A549 (cell line): ENCODE data around the gene RIC1. TPM values are rescaled to one million over a fixed set of nuclear protein-coding genes. Genes with fewer than 3 reads are reported as not detected.

Experiments
- ATAC-seq, 2 experiments: fragments of 200-7000 bp in 1 of 2; fragments of >200 bp in 1 of 2; cut with Nextera tagmentation in 1 of 2; cut with Tn5 transposase in 1 of 2; 3 replicates each; pipeline versions ENCODE4 v1.8.0 to v1.9.1; 2018 to 2020; ENCODE audit warnings: mild to moderate bottlenecking in 1 of 2, moderate library complexity in 1 of 2
- CTCF ChIA-PET: fragments of 300-600 bp; sonication (Branson Sonifier 250); formaldehyde crosslinking; extraction: SDS; loops from one replicate; lab custom pipeline; 2021; ENCODE audit warnings: antibody characterized with exemption, inconsistent platforms; lab: Yijun Ruan, JAX
- POLR2A ChIA-PET: fragments of 350-600 bp; formaldehyde crosslinking; extraction: SDS; loops from one replicate; lab custom pipeline; 2021; ENCODE audit warnings: antibody characterized with exemption, inconsistent platforms; lab: Yijun Ruan, JAX
- DNase-seq, 2 experiments: peaks; one replicate each; pipeline versions ENCODE4 v3.0.0 to v3.0.0-alpha.2; 2011 to 2016; ENCODE audit warnings: low read depth in 1 of 2, low spot score in 1 of 2
- FAIRE-seq: peaks from 2 replicates; lab custom pipeline; 2011; peaks lifted over from hg19 to GRCh38; lab: Jason Lieb, UNC
- H3K27ac ChIP-seq, 2 experiments: fragments of >200 bp; sonication (Bioruptor Twin); formaldehyde crosslinking; 3 replicates each; pipeline ENCODE4 v1.5.1; 2016 to 2017
- H3K4me1 ChIP-seq: fragments of >200 bp; sonication (Bioruptor Twin); formaldehyde crosslinking; 3 replicates; pipeline ENCODE4 v1.6.1; 2016
- H3K4me2 ChIP-seq: fragments of >200 bp; sonication (Bioruptor Twin); formaldehyde crosslinking; 3 replicates; pipeline ENCODE4 v1.6.1; 2016
- H3K4me3 ChIP-seq: fragments of >200 bp; sonication (Bioruptor Twin); formaldehyde crosslinking; 3 replicates; pipeline ENCODE4 v1.5.1; 2016
- H3K9me3 ChIP-seq: fragments of >200 bp; sonication (Bioruptor Twin); formaldehyde crosslinking; 3 replicates; pipeline ENCODE4 v1.6.1; 2016
- ATOH8 ChIP-seq: fragments of 250-450 bp; sonication (Bioruptor Pico); IDR thresholded peaks from 2 replicates; pipeline ENCODE4 v1.5.0; 2020; ENCODE audit warnings: low read depth, mild to moderate bottlenecking, moderate library complexity
- BHLHE40 ChIP-seq: IDR thresholded peaks from 2 replicates; pipeline ENCODE4 v1.6.1; 2012; ENCODE audit warnings: low read depth, low read length, inconsistent platforms
- CBX2 ChIP-seq: fragments of 200-600 bp; sonication (generic); IDR thresholded peaks from 2 replicates; pipeline ENCODE4 v1.6.1; 2016; ENCODE audit warnings: low read depth, mild to moderate bottlenecking, borderline replicate concordance
- CBX8 ChIP-seq: fragments of 200-600 bp; sonication (generic); IDR thresholded peaks from 2 replicates; pipeline ENCODE4 v1.6.1; 2016
- CHD2 ChIP-seq: fragments of 150-350 bp; IDR thresholded peaks from 2 replicates; pipeline ENCODE4 v1.6.1; 2014; ENCODE audit warnings: low read length; ENCODE audit not compliant: partially characterized antibody
- CHD4 ChIP-seq: fragments of 200-600 bp; sonication (generic); IDR thresholded peaks from 2 replicates; pipeline ENCODE4 v1.6.1; 2016; ENCODE audit warnings: antibody characterized with exemption, mild to moderate bottlenecking, borderline replicate concordance
- EHF ChIP-seq: fragments of 250-450 bp; sonication (Bioruptor Pico); IDR thresholded peaks from 2 replicates; pipeline ENCODE4 v1.5.0; 2020; ENCODE audit warnings: mild to moderate bottlenecking
- EHMT2 ChIP-seq: fragments of 200-600 bp; sonication (generic); IDR thresholded peaks from 2 replicates; pipeline ENCODE4 v1.6.1; 2016; ENCODE audit warnings: antibody characterized with exemption, low read depth, mild to moderate bottlenecking, moderate library complexity
- ESRRA ChIP-seq: fragments of 150-350 bp; IDR thresholded peaks from 2 replicates; pipeline ENCODE4 v1.6.1; 2014; ENCODE audit warnings: mild to moderate bottlenecking, low read length, borderline replicate concordance
- FOSB ChIP-seq: fragments of 250-450 bp; sonication (Bioruptor Pico); IDR thresholded peaks from 2 replicates; pipeline ENCODE4 v1.5.0; 2020; ENCODE audit warnings: mild to moderate bottlenecking, moderate library complexity
- HDAC2 ChIP-seq: fragments of 200-600 bp; sonication (generic); IDR thresholded peaks from 2 replicates; pipeline ENCODE4 v1.6.1; 2016
- HOXA7 ChIP-seq: fragments of 250-450 bp; sonication (Bioruptor Pico); IDR thresholded peaks from 2 replicates; pipeline ENCODE4 v1.5.0; 2020; ENCODE audit warnings: mild to moderate bottlenecking, moderate library complexity
- HOXB13 ChIP-seq: fragments of 250-450 bp; sonication (Bioruptor Pico); IDR thresholded peaks from 2 replicates; pipeline ENCODE4 v1.5.0; 2020; ENCODE audit warnings: low read depth, mild to moderate bottlenecking, moderate library complexity
- HOXB5 ChIP-seq: fragments of 250-450 bp; sonication (Bioruptor Pico); IDR thresholded peaks from 2 replicates; pipeline ENCODE4 v1.5.0; 2020; ENCODE audit warnings: mild to moderate bottlenecking, moderate library complexity
- JUNB ChIP-seq: fragments of >200 bp; sonication (Bioruptor Twin); formaldehyde crosslinking; IDR thresholded peaks from 2 replicates; pipeline ENCODE4 v1.6.1; 2016
- KDM5A ChIP-seq: fragments of 200-600 bp; sonication (generic); IDR thresholded peaks from 2 replicates; pipeline ENCODE4 v1.6.1; 2016; ENCODE audit warnings: antibody characterized with exemption, mild to moderate bottlenecking
- MAFK ChIP-seq: fragments of 450-650 bp; IDR thresholded peaks from 2 replicates; pipeline ENCODE4 v1.6.1; 2014; ENCODE audit not compliant: partially characterized antibody
- MYC ChIP-seq: IDR thresholded peaks from 2 replicates; pipeline ENCODE4 v1.6.1; 2012; ENCODE audit warnings: mild to moderate bottlenecking, inconsistent platforms, low read length, improper control_type of control experiment, borderline replicate concordance
- POLR2A ChIP-seq: IDR thresholded peaks from 2 replicates; pipeline ENCODE4 v1.6.1; 2012; ENCODE audit warnings: mild to moderate bottlenecking, low read length
- RAD21 ChIP-seq, 2 experiments: fragments of >200 bp in 1 of 2; sonication (Bioruptor Twin) in 1 of 2; formaldehyde crosslinking in 1 of 2; IDR thresholded peaks in 1 of 2; conservative IDR thresholded peaks in 1 of 2; 2 replicates in 1 of 2; 3 replicates in 1 of 2; pipeline ENCODE4 v1.6.1; 2012 to 2018; ENCODE audit warnings: inconsistent platforms in 1 of 2
- TP53 ChIP-seq: fragments of 250-450 bp; sonication (Bioruptor Pico); IDR thresholded peaks from 2 replicates; pipeline ENCODE4 v1.5.0; 2021; ENCODE audit warnings: mild to moderate bottlenecking, moderate library complexity
- USF2 ChIP-seq: fragments of 450-650 bp; IDR thresholded peaks from 2 replicates; pipeline ENCODE4 v1.6.1; 2014; ENCODE audit warnings: antibody characterized with exemption
- ZNF302 ChIP-seq: fragments of 250-450 bp; sonication (Bioruptor Pico); IDR thresholded peaks from 2 replicates; pipeline ENCODE4 v1.9.0; 2021; ENCODE audit warnings: inconsistent platforms, mild to moderate bottlenecking, moderate library complexity
- WGBS: methylation state at CpG from one replicate; pipeline ENCODE4 v1.1.6; 2017; ENCODE audit errors: missing lambda C conversion rate; 5-methylcytosine and 5-hydroxymethylcytosine counted together
- polyA plus RNA-seq, 4 experiments: library from polyadenylated mRNA; depleted of rRNA in 3 of 4; stranded (reverse); fragments of >200 nt; fragmentation: RNase III in 1 of 4; extraction: RNeasy Plus Mini Kit Qiagen cat#74134 plus additional on column Dnase treatment in 1 of 4; gene quantifications; 2 replicates in 3 of 4; 3 replicates in 1 of 4; pipeline ENCODE4 v1.2.3, GENCODE V29; 2011 to 2017
- TF ChIP-seq, protein P1 (sequence below): IDR thresholded peaks from 2 replicates; pipeline ENCODE4 v1.6.1; 2012; ENCODE audit warnings: low read depth, borderline replicate concordance
- TF ChIP-seq, protein P2 (sequence below): IDR thresholded peaks from 2 replicates; pipeline ENCODE4 v1.6.1; 2012
- TF ChIP-seq, protein P3 (sequence below): fragments of 250-450 bp; sonication (Bioruptor Pico); IDR thresholded peaks from 2 replicates; pipeline ENCODE4 v1.5.0; 2021; ENCODE audit warnings: mild to moderate bottlenecking, moderate library complexity, borderline replicate concordance

The RIC1 gene
- polyA plus RNA-seq, 2 of the 4 experiments (the other 2 are of a cell fraction) = 10.7 to 26.8 TPM

DNA sequence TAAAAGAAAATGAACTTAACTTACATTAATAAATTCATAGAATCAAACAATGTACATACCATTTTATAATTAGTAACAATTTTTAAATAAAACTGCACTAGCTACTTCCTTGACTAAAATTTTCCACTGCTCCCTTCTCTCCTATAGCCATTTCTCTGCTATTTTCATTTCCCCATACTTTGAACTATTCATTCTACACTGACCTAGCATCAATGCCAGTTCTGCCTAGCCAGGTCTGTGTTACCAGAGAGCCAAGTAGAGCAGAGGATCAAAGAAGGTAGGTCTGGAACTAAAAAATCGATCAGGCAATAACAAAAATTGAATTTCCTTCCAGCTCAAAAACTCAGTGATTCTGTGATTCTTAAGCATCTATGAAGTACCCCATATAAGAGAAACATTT is 119.5 kb downstream of the RIC1 start:
- DNase-seq (no peak), ATAC-seq (no peak), FAIRE-seq (peak; percentile 18)
- H3K4me2 ChIP-seq = no peak overlapping the region
- 83% methylated on average over 1 of the region's 1 CpG for WGBS
- ChIA-PET POLR2A (interaction anchor here (1.8 kb wide), 1 partner anchor 120 kb away, joined by 4 read pairs; the partner anchor contains the start of gene RIC1), CTCF (no interaction called here)
- H3K4me3 ChIP-seq = no peak overlapping the region
- TF ChIP-seq, protein P1, sequence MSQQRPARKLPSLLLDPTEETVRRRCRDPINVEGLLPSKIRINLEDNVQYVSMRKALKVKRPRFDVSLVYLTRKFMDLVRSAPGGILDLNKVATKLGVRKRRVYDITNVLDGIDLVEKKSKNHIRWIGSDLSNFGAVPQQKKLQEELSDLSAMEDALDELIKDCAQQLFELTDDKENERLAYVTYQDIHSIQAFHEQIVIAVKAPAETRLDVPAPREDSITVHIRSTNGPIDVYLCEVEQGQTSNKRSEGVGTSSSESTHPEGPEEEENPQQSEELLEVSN = no peak
- TF ChIP-seq ESRRA (no peak), JUNB (no peak), ATOH8 (no peak), CHD4 (no peak), HOXA7 (CRISPR knock-in tag) (no peak), POLR2A (no peak), CBX8 (no peak), FOSB (CRISPR knock-in tag) (no peak)
- TF ChIP-seq, protein P2, sequence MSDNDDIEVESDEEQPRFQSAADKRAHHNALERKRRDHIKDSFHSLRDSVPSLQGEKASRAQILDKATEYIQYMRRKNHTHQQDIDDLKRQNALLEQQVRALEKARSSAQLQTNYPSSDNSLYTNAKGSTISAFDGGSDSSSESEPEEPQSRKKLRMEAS = no peak
- H3K9me3 ChIP-seq = no peaks in the 10 kb centered on the region
- H3K4me1 ChIP-seq = no peaks in the 10 kb centered on the region
- H3K27ac ChIP-seq = no peak overlapping the region

DNA sequence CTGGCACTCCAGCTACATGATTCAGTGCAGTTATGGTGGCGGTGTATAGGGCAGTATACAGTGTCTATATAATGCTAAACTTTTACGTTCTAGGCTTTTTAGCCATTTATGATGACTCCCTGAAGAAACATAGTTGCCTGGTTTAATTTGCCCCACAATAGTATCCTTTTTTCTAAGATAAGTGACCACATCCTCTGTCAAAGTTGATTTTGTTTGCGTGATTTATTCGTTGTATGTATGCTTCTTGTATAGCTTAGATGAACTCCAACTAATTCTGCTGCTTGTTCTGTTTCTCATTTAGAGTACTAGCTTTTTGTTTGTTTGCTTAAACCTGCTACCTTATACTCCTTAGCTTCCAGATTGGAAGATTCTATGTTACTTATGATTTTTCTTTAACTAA is 120.4 kb downstream of the RIC1 start:
- DNase-seq (no peak), ATAC-seq (no peak), FAIRE-seq (peak; percentile 56)
- Histone ChIP-seq H3K4me3 (no peak overlapping the region), H3K4me1 (no peaks in the 10 kb centered on the region), H3K27ac (no peak overlapping the region), H3K9me3 (no peaks in the 10 kb centered on the region), H3K4me2 (no peak overlapping the region)
- TF ChIP-seq JUNB (no peak), TP53 (CRISPR knock-in tag) (no peak), HOXB13 (CRISPR knock-in tag) (no peak), HDAC2 (no peak), RAD21 (conservative IDR thresholded peaks at IDR 0.05 in 1 of 2, IDR thresholded peaks at IDR 0.05 in 1 of 2) (no peak), EHF (CRISPR knock-in tag) (no peak), HOXB5 (CRISPR knock-in tag) (no peak), MYC (no peak)
- TF ChIP-seq, protein P3, sequence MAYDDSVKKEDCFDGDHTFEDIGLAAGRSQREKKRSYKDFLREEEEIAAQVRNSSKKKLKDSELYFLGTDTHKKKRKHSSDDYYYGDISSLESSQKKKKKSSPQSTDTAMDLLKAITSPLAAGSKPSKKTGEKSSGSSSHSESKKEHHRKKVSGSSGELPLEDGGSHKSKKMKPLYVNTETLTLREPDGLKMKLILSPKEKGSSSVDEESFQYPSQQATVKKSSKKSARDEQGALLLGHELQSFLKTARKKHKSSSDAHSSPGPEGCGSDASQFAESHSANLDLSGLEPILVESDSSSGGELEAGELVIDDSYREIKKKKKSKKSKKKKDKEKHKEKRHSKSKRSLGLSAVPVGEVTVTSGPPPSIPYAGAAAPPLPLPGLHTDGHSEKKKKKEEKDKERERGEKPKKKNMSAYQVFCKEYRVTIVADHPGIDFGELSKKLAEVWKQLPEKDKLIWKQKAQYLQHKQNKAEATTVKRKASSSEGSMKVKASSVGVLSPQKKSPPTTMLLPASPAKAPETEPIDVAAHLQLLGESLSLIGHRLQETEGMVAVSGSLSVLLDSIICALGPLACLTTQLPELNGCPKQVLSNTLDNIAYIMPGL (CRISPR knock-in tag) = no peak
- POLR2A ChIA-PET = interaction anchor here (1.8 kb wide), 1 partner anchor 121 kb away, joined by 4 read pairs; the partner anchor contains the start of gene RIC1
- CTCF ChIA-PET = no interaction called here
- WGBS = 96% methylated on average over 4 of the region's 4 CpGs

GRCh38 chr9:5750569-5750968 is 121.7 kb downstream of the RIC1 start:
- DNase-seq = no peak
- CTCF ChIA-PET = interaction anchor here (0.6 kb wide), 1 partner anchor 16 kb away, joined by 3 read pairs; no protein-coding TSS in a partner anchor
- Histone ChIP-seq H3K9me3 (no peaks in the 10 kb centered on the region), H3K4me3 (no peak overlapping the region), H3K4me2 (no peak overlapping the region), H3K27ac (no peak overlapping the region), H3K4me1 (no peaks in the 10 kb centered on the region)
- no peak for FAIRE-seq
- TF ChIP-seq CHD2 (no peak), ZNF302 (CRISPR knock-in tag) (no peak), MAFK (no peak), HOXB5 (CRISPR knock-in tag) (no peak), USF2 (no peak), JUNB (no peak), EHMT2 (no peak), KDM5A (no peak), CBX2 (no peak), ESRRA (no peak), BHLHE40 (no peak)
- POLR2A ChIA-PET = no interaction called here
- ATAC-seq = no peak
- 97% methylated on average over 1 of the region's 1 CpG for WGBS
